Measurements from ENCODE around the gene CAPRIN1.

CAPRIN1 gene, protein sequence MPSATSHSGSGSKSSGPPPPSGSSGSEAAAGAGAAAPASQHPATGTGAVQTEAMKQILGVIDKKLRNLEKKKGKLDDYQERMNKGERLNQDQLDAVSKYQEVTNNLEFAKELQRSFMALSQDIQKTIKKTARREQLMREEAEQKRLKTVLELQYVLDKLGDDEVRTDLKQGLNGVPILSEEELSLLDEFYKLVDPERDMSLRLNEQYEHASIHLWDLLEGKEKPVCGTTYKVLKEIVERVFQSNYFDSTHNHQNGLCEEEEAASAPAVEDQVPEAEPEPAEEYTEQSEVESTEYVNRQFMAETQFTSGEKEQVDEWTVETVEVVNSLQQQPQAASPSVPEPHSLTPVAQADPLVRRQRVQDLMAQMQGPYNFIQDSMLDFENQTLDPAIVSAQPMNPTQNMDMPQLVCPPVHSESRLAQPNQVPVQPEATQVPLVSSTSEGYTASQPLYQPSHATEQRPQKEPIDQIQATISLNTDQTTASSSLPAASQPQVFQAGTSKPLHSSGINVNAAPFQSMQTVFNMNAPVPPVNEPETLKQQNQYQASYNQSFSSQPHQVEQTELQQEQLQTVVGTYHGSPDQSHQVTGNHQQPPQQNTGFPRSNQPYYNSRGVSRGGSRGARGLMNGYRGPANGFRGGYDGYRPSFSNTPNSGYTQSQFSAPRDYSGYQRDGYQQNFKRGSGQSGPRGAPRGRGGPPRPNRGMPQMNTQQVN

DNA sequence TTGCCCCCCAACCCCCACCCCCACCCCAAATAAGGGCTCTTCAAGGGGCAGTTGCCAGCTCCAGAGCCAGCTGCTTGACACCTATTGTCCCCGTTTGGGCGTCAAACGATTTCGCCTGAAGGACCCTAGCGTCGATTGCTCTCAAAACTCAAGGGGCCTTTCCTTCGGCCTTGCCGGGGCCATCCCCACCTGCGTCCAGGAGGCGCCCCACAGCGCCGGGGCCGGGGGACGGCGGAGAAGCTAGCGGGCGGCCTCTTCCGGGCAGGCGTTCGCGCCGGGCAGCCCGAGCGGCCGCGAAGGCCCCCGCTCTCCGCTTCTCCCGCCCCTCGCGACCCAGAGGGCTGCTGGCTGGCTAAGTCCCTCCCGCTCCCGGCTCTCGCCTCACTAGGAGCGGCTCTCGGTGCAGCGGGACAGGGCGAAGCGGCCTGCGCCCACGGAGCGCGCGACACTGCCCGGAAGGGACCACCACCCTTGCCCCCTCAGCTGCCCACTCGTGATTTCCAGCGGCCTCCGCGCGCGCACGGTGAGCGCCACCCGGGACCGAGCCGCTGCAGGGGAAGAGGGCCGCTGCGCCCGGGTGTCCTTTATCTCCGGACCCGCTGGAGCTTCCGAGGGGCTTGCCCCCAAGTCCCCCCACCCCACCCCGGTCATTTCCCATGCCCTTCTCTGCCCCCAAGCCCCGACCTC is at the start of gene CAPRIN1:
Gene CAPRIN1, plus strand, starts transcription at position 383 of the 687 bp plus-strand sequence. CDS start 690 bp downstream, outside the sequence.
- DNase-seq: peak; percentile 92

DNA sequence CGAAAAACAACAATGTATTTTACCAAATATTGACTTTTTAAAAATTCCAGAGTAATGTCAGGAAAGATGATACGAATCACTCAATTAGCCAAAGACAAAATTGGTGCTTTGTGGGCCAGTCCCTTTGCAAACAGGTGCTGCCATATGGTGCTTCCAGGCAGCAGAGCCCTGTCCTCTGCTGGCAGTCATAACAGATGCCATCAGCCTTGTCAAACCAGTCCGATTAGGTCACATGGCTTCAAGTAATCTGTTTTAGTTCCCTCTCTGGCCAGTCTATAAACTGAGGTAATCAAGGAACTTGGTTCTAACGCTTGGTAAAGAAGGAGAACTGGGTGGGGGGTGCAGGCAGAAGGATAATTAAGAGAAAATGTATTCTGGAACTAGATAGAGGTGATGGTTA is 49.1 kb upstream of the CAPRIN1 start:
- no peak for DNase-seq

- DNase-seq: no peak
Measured at GRCh38 chr11:34004236-34004635, 47.3 kb upstream of the CAPRIN1 start.

- no peak for DNase-seq
Measured at GRCh38 chr11:34006876-34007275, 44.7 kb upstream of the CAPRIN1 start.

DNA sequence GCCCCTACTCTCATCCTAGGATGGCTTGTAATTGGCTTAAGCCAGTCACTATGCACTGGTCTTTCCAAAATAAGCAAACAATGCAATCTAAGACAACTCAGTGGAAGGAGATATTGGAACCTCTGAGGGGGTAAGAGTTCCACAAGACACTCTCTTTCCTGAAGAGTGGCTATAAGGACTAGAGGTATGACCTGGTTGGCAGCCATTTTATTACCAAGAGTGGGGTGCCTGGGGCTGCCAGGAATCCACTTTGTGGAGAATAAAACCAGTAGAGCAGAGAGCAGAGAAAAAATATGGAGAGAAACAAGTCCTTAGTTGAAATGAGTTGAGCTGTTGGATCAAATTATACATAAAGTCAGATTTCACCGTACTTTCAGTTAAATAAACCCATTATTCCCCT is 38.8 kb upstream of the CAPRIN1 start:
- DNase-seq: no peak

DNA sequence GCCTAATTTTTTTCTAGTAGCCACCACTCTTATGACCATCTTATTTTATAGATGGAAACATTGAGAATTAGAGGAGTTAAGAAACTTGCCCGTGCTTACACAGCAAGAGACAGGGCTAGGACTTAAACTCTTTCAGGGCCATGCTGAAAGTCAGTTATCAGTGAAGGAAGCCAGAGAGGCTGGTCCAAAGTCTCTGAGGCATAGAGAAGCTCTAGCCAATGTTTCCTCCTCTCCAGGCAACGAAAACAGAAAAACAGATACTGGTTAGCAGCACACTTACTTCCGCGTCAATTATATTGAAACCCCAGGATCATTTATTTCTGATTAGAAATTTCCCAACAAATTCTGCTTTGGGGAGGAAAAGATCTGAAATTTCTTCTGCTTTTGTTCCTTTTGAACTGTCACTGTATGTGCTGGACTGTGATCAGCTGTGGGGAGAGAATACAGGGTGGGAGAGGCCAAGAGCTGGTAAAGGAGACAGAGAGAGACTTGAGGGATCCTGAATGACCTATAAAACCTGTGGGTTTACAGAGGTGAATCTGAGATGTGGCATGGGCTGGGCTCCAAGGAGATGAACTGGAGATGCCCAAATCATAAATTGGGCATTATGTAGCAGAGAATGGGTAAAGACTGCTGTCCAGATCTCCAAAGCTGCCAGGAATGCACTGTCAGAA is 37.5 kb upstream of the CAPRIN1 start:
- no peak for DNase-seq

- no peak for DNase-seq
Measured at GRCh38 chr11:34021977-34022735, 29.4 kb upstream of the CAPRIN1 start.

DNA sequence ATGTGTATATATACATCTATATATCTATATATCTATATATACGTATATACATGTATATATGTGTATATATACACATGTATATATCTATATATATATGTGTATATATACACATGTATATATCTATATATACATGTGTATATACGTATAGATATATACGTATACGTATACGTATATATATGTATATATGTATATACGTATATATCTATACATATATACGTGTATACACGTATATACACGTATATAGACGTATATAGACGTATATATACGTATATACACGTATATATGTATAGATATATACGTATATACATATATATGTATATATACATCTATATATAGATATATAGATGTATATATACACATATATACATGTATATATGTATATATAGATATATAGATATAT is 25.1 kb upstream of the CAPRIN1 start:
- DNase-seq: no peak

DNA sequence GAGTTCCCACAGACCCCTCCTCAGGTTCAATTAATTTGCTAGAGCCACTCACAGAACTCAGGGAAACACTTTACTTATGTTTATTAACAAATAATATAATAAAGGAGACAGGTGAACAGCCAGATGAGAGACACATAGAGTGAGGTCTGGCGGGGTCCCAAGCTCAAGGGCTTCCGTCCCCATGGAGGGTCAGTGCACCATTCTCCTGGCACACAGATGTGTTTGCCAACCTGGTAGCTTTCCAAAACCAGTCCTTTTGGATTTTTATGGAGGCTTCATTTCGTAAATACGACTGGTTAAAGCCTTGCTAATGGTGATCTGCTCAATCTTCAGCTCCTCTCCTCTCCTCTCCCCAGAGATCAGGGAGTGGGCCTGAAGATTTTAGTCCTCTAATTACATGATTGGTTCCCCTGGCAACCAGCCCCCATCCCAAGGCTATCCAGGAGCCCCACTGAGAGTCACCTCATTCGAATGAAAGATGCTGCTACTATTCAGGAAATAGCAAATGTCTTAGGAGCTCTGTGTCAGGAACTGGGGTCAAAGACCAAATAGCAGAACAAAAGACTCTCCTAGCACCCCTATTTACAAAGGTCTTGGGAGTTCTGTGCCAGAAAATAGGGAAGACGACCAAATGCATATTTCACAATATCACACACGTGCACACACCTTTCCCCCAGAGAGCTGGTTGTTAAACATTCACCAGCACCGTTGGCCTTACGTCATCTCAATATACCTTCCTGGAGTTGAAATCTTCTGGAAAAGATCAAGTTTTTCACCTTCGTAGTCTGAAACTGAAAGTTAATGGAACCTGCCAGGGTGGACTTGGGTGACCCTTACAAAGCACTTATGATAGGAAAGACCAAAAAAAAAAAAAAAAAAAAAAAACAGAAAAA is 23.8 kb upstream of the CAPRIN1 start:
- no peak for DNase-seq

GRCh38 chr11:34028425-34028824 is 23.1 kb upstream of the CAPRIN1 start:
- no peak for DNase-seq

DNA sequence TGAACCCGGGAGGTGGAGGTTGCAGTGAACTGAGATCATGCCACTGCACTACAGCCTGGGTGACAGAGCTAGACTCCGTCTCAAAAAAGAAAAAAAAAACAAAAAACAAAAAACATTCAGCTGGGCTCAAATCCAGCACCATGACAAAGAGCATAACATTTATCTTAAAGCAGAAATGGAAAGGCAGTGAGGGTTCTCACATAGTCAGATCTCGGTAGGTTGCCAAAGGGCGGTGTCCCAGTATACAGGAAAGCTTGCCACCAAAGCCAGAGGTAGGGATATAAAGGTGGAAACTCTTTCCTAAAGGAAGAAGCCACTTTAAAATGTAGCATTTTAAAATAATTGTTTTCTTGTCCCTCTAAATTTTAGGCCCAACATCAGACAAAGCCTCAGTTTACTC is 22.4 kb upstream of the CAPRIN1 start:
- DNase-seq: no peak

DNA sequence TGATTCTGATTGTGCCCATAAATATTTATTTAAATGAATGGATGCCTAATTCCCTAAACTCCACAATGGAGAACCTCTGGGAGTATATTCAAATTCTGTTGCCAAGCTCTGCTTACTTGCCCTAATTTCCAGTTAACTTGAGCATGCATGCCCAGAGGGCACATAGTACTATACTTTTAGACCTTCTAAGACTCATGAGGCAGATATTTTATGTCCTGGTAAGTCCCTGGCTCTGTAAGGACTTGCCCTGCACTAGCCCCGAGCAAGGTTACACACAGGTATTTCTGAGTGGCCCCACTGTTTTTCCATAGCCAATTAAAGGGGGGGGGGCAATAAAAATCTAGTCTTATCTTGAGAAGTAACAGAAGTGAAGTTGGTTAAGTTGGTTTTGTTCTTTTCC is 21.1 kb upstream of the CAPRIN1 start:
- DNase-seq: no peak

DNA sequence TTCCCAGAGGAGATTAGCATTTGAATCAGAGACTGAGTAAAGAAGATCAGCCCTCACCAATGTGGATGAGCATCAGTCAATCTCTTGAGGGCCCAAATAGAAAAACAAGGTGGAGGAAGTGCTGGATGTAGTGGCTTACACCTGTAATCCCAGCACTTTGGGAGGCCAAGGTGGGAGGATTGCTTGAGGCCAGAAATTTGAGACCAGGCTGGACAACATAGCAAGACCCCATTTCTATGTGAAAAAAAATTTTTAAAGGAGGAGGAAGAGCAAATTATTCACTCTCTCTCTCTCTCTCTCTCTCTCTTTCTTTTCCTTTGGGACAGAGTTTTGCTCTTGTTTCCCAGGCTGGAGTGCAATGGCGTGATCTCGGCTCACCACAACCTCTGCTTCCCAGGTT is 18.1 kb upstream of the CAPRIN1 start:
- DNase-seq: no peak

GRCh38 chr11:34034053-34034452 is 17.5 kb upstream of the CAPRIN1 start:
- no peak for DNase-seq

GRCh38 chr11:34036456-34036855 is 15.1 kb upstream of the CAPRIN1 start:
- peak; percentile 7 for DNase-seq

DNA sequence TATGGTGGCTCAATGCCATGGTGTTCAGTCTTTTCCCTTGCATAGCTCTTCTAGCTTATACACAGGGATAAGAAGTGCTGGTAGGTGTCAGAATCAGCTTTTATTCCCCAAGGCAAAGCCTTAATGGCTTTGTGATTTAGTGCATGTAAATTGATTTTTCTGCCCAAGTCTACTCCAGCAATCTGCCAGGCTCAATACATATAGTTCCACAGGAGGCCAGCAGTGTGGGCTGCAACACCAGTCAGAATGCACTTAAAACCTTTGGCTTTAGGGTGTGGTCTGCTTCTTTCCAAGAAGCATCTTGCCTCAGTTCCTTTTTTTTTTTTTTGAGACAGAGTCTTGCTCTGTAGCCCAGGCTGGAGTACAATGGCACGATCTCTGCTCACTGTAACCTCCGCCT is 14.5 kb upstream of the CAPRIN1 start:
- no peak for DNase-seq

- no peak for DNase-seq
Measured at GRCh38 chr11:34040571-34040970, 11.0 kb upstream of the CAPRIN1 start.

GRCh38 chr11:34044664-34045485 is 6.7 kb upstream of the CAPRIN1 start:
- peak; percentile 89 for DNase-seq

GRCh38 chr11:34049028-34049427 is 2.5 kb upstream of the CAPRIN1 start:
- DNase-seq: no peak

GRCh38 chr11:34050581-34051348 is 766 bp upstream of the CAPRIN1 start:
- peak; percentile 76 for DNase-seq

All from fibroblast of skin of right biceps (primary cell).